ENCODE data around the gene TMEM190.
A peak's percentile ranks its signal among the peaks of the same experiment; 100 is the strongest.
"Not testable (repeated sequence)": the region's sequence is repeated elsewhere in the genome, so short reads cannot be mapped to it uniquely, and the experiment has no call there.

TMEM190 gene

GRCh38 chr19:55391702-55392615, 15.3 kb downstream of the TMEM190 start:
- no peak for DNase-seq

- no peak for DNase-seq
These were observed 16.5 kb downstream of the TMEM190 start for GRCh38 chr19:55392820-55393761.

GRCh38 chr19:55398200-55398925, 21.7 kb downstream of the TMEM190 start:
- no peak for DNase-seq

DNA sequence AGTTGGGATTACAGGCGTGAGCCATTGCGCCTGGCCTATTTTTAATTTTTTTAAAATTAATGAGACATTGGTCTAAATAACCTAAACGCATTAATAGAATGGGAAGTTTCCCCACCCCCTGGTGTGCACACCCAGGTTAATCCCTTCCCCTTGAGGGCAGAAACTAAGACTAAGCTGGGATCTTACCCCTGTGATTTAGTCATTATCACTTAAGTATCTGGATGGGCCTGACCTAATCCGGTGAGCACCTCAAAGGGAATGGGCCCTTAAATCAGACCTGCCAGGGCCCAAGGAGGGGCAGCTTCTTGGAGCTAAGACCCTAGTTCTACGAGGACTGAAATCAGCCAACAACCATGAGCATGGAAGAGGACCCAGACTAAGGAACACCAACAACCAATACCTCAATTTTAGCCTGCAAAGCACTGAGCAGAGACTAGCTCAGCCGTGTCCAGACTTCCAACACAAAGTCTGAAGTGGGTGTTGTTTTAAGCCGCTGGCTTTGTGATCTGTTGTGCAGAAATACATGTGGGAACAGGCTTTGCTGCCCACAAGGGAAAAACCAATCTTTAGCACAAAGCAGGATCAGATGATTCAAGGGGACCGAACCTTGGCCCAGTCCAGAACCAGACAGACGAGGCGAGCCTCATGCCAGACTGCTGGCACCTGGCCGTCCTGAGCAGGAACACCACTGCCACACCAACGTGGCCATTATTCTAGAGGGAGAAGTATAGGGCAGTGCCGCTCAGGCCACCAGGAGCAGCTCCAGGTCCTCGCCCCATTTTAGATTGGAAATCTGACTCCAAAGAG, 23.9 kb downstream of the TMEM190 start:
- no peak for DNase-seq

DNA sequence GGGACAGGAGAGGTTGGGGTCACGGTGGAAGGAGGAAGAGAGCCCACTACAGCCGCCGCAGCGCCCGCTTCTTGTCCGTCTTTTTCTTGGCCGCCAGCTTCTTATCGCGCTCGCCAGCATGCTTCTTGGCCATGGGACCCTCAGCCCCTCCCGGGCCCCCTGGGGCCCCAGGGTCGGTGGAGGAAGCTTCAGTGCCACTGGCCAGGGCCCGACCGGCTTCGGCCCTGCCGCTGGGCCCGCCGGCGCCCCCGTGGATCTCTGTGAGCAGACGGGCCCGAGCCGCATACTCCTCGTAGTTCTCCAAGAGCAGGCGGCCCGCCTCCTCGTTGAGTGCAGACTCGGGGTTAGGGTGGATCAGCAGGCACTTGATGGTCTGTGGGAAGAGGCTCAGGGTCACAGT, 24.8 kb downstream of the TMEM190 start:
- DNase-seq = not testable (repeated sequence)

GRCh38 chr19:55402509-55402908, 25.9 kb downstream of the TMEM190 start:
- no peak for DNase-seq

DNA sequence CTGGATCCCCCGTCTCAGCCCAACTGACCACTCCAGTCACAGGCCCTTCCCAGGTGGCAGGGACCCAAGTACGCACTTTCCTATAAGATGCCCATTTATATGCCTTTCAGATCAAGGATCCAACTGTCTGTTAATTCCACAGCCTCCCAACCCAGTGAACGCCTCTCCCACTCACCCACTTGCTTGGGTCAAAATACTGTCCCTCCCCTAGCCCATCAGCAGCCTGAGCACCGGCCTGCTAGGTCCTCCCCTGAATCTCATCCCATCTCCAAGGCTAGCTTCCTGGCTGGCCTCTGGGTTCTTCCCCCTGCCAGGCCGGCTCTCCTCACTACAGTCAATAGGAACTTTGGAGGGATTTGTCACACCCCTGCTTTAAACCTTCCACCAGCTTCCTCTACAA, 29.0 kb downstream of the TMEM190 start:
- DNase-seq = no peak

- DNase-seq = no peak
These were observed 29.6 kb downstream of the TMEM190 start for GRCh38 chr19:55406091-55406825.

- no peak for DNase-seq
These were observed 30.4 kb downstream of the TMEM190 start for GRCh38 chr19:55406826-55407549.

GRCh38 chr19:55407550-55407799, 30.8 kb downstream of the TMEM190 start, which contains the start of gene UBE2S:
Gene UBE2S, minus strand, starts transcription at chr19:55407788. Its CDS starts 199 bp downstream, at chr19:55407589.
- not testable (repeated sequence) for DNase-seq

DNA sequence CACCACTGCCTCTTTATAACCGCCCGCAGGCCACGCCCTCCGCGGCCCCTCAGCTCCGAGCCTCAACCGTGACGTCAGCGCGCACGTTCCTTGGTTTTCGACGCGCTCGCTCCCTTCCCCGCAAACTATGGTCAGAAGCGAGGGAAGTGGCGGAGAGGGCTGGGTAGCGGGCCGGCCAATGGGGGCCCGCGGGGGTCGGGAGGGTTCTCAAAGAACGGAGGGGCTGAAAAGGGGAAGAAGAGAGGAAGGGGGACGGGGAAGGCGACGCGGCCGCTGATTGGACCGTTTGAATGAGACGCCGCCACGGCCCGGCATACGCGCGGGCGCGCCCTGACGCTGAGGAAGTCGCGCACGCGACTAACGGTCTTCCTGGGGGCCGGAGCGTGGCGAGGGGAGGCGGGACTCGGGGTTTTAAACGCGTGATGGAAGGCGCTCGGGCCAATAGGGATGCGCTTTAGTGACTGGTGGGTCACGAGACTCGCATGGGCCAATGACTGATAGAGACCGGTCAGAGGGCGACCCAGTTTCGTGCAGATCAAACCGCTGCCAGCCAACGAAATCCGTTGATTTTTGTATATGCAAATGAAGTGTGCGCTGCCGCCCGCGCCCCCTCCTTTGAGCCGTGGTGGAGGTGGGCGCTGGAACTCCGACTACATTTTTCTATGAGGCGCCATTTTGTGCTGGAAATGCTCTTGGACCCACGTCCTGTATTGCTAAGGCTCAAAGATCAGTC, 31.3 kb downstream of the TMEM190 start:
- DNase-seq = peak; percentile 100

GRCh38 chr19:55408533-55408872, 31.9 kb downstream of the TMEM190 start:
- DNase-seq = no peak

- not testable (repeated sequence) for DNase-seq
These were observed 32.6 kb downstream of the TMEM190 start for GRCh38 chr19:55409179-55409578.

- DNase-seq = no peak
These were observed 33.5 kb downstream of the TMEM190 start for GRCh38 chr19:55410168-55410567.

GRCh38 chr19:55418185-55418584, 41.6 kb downstream of the TMEM190 start:
- DNase-seq = peak; percentile 79

- DNase-seq = no peak
These were observed 42.5 kb downstream of the TMEM190 start for GRCh38 chr19:55419103-55419502.

GRCh38 chr19:55419624-55420236, 43.1 kb downstream of the TMEM190 start:
- DNase-seq = no peak

GRCh38 chr19:55421281-55421680, 44.7 kb downstream of the TMEM190 start:
- not testable (repeated sequence) for DNase-seq

- DNase-seq = no peak
These were observed 46.8 kb downstream of the TMEM190 start for GRCh38 chr19:55423225-55424005.
